ENCODE results near the gene CLDN18.

Gene CLDN18

DNA sequence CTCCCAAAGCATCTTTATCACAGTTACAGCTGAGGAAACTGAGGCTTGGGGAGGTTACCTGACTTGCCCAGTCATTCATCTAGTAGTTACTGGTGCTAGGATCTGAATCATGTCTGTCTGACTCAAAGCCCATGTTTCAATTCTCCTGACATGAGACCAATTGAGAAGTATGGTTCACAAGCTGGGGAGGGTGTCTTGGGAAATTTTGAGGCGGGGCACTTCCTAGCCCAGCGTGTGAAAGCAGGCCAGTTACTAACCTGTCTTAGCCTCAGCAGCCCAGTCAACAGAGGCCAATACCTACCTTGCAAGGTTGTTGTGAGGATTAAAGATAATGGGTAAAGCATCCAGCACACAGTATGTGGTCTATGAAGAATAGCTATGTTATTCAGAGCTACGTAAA, 37.0 kb downstream of the CLDN18 start:
- TF ChIP-seq, protein P1, sequence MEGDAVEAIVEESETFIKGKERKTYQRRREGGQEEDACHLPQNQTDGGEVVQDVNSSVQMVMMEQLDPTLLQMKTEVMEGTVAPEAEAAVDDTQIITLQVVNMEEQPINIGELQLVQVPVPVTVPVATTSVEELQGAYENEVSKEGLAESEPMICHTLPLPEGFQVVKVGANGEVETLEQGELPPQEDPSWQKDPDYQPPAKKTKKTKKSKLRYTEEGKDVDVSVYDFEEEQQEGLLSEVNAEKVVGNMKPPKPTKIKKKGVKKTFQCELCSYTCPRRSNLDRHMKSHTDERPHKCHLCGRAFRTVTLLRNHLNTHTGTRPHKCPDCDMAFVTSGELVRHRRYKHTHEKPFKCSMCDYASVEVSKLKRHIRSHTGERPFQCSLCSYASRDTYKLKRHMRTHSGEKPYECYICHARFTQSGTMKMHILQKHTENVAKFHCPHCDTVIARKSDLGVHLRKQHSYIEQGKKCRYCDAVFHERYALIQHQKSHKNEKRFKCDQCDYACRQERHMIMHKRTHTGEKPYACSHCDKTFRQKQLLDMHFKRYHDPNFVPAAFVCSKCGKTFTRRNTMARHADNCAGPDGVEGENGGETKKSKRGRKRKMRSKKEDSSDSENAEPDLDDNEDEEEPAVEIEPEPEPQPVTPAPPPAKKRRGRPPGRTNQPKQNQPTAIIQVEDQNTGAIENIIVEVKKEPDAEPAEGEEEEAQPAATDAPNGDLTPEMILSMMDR (IDR thresholded peaks at IDR 0.05; ENCODE audit: control insufficient read depth, extremely low read depth, insufficient read depth), result no peak
- no peak overlapping the region for H3K4me3 ChIP-seq (ENCODE audit: low read depth, low read length)
- DNase-seq (ENCODE audit: low read depth), result no peak

DNA sequence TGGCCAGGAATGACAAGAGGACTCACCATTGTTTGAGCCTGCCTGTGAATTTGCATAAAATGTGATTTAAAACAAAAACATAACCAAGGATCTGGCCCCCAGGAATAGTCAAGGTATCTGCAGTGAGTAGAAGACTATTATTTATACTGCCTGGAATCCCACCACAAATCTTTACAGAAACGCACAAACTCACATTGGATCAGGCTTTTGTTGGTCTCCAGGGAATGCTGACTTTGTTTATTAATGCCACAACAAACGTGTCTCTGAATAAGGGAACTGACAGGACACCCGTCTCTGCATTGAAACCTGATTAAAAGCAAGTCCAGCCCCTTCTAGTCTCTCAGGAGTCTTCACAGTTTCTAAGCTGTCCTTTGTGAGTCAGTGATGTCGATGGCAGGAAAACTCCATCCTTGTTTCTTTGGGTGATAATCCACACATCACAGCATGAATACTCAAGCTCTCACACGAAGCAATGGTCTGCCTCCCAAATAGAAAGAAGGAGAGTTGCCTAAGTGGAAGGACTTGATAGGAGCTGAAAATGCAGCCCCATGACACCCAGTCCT, 37.7 kb downstream of the CLDN18 start:
- H3K4me3 ChIP-seq (ENCODE audit: low read depth, low read length), result no peak overlapping the region
- TF ChIP-seq, protein P1 (IDR thresholded peaks at IDR 0.05; ENCODE audit: control insufficient read depth, extremely low read depth, insufficient read depth), result no peak
- no peak for DNase-seq (ENCODE audit: low read depth)

DNA sequence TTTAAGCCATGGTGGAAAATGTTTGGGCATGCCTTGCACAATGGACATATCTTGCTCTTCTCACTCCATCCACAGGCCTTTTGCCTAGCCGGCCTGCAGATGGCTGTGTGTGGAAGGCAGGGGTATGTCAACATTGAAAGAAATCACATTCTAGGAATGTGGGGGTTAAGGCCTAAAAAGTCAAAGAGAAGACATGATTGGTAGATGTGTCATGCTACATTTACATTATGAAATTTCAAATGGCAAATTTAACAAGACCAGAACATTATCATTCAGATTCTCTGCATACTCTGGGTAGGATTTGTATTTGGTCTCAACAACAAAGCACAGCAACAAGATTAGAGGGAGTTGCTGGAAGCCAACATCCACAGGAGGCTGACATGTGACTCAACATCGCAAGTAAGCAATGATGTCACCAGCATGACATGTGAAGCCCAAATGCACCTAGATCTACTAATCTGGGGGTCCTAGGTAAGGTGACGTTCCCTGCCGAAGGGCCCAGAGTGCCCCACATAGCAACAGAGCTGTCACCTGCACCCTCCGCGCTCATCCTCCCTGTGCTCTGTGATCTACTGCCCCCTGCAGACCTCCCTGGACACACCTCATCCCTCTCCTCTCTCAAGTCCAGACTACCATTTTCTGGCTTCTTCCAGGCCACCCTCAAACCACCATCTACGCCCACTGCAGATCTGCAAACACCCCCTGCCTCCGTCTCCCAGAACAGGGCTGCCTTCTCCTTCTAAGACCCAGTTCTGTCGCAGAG, 39.4 kb downstream of the CLDN18 start:
- no peak for DNase-seq (ENCODE audit: low read depth)
- H3K4me3 ChIP-seq (ENCODE audit: low read depth, low read length), result no peak overlapping the region
- TF ChIP-seq, protein P1 (IDR thresholded peaks at IDR 0.05; ENCODE audit: control insufficient read depth, extremely low read depth, insufficient read depth), result 0 out of 2 replicates have a peak, but pooled peaks have one; percentile 8

DNA sequence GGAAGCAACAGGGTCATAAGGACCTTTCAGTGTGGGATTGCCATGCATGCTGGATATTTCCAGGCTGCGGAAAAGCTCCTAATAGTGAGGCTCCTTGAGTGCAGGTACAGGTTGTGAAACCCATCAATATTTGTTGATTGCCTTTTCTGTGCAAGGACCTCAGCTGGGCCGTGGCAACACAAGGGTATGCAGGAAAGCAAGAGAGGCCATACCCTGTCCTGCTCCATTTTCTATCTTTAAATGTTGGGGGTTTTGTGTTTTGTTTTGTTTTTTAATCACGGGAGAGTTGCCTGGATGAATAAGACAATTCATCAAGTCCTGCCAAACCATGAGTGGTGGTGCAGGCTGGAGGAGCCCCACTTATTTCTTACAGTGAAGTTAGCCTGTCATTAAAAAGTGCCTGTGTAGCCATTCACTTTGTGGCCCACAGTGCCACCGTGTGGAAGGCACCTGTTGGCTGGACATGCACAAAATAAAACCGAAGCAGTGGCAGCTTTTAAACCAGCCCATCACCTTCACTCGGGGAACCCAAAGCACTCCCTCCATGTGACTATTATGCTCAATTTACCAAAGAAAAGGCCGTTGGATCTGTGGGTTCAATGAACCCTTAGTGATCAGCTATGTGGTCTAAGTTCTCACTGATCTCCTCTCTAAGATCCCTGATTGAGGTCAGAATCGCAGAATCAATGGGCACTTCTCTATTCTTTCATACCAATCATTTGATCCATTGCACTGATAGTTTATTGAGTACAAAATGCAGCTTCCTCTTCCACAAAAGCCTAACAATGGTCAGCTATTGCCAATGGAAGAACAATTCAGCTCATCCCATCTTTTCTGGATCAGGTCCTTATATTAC, 42.2 kb downstream of the CLDN18 start:
- DNase-seq (ENCODE audit: low read depth), result no peak
- H3K4me3 ChIP-seq (ENCODE audit: low read depth, low read length), result no peak overlapping the region
- TF ChIP-seq, protein P1 (IDR thresholded peaks at IDR 0.05; ENCODE audit: control insufficient read depth, extremely low read depth, insufficient read depth), result peak; percentile 94

DNA sequence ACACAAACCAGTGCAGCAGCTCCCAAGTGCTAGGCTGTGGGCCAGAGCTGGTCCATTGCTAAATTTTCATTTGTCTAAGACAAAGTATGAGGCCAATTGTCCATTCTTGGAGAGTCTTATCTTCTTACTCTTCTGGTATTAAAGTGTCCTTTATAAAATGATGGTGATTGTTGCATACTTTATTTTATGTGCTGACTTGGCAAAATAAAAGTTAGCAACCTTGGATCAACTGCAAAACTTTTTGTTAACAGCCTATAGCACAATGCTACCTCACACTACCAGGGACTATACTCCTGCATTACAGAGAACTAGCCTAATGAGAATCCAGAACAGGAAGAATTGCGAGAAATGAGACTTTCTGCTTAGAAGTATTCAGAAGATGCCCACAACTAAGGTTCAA, 44.1 kb downstream of the CLDN18 start:
- no peak for DNase-seq (ENCODE audit: low read depth)
- TF ChIP-seq, protein P1 (IDR thresholded peaks at IDR 0.05; ENCODE audit: control insufficient read depth, extremely low read depth, insufficient read depth), result no peak
- H3K4me3 ChIP-seq (ENCODE audit: low read depth, low read length), result no peak overlapping the region

DNA sequence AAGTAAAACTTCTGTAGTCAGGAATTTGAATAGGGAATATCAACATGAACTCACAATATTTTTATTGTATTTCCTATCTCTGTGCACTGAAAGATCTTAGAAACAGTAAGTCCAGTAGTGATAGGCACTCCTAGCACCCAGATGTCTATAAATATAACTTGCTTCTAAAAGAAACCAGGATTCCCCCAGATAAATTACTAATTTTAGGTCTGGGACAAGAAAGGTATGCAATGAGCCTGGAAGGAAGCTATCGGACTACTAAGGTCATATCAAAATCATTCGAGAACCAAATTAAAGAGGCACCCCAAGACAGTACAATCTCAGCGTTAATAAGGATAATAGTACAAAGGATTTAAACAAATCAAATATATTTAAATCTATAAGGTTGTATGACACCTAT, 47.4 kb downstream of the CLDN18 start:
- no peak for DNase-seq (ENCODE audit: low read depth)
- H3K4me3 ChIP-seq (ENCODE audit: low read depth, low read length), result no peak overlapping the region
- TF ChIP-seq, protein P1 (IDR thresholded peaks at IDR 0.05; ENCODE audit: control insufficient read depth, extremely low read depth, insufficient read depth), result no peak

Data from LNCaP clone FGC (cell line).